Measurements from ENCODE around the gene ATPAF2.

The ATPAF2 gene

DNA sequence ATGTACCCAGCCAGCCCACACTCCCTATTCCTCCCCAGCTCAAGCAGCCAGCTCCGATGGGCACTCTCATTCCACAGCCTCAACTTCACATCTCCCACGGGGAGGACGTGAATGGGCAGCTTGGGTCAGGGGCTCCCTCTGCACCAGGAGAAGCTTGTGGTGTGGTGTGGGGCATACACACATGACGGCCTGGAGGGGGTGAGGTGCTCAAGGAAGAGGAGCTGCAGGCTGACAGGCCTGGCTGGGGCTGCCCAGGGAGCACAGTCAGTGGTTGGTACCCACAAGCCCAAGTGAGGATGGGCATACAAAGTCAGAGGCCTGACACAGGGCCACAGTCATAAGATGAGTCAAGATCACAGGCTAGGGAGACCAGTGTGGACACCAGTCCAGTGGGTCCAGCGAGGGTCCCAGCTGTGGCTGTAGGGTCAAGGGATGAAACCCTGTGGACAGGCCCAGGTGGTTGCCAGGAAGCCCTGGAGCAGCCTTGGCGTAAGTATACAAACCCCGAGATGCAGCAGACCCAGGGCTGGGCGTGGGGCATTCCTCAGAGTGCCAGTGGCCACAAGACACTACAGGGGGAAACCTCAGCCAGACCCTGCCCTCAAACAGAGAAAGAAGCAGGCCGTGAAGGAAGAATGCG lies 61.9 kb downstream of the ATPAF2 start:
- H3K9me3 ChIP-seq (ENCODE audit: insufficient read depth, low read length): no peaks in the 10 kb centered on the region

DNA sequence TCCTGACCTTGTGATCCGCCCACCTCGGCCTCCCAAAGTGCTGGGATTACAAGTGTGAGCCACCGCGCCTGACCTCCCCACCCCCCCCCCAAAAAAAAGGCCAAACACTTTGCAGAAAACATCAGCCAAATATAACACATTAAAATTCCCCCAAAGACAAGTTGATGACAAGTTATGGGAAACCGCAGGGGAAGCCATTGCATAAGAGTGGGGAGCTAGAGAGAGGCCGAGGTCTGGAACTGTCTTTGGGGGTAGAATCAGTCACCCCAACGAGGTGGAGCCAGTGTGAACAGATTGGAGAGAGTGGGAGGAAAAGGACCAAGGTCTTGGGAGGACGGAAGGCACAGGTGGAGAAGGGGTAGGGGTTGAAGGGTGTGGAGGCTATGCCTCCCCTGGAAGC lies 63.5 kb downstream of the ATPAF2 start:
- Histone ChIP-seq H3K9me3 (ENCODE audit: insufficient read depth, low read length) (no peaks in the 10 kb centered on the region), H3F3A (ENCODE audit: insufficient read depth) (no peaks in the 10 kb centered on the region), H4K20me1 (ENCODE audit: low read depth, low read length) (no peaks in the 10 kb centered on the region; the same call in 1 of the 2 replicates), H3K27ac (ENCODE audit: low read depth, low read length) (no peak overlapping the region), H3K4me3 (ENCODE audit: insufficient read depth, low read length, poor library complexity, severe bottlenecking) (no peak overlapping the region), H3K9ac (ENCODE audit: low read length) (no peak overlapping the region), H3K9me2 (replicated peaks; ENCODE audit: insufficient read depth, low read length) (no peaks in the 10 kb centered on the region), H3K27me3 (ENCODE audit: low read length) (no peaks in the 10 kb centered on the region), H3K36me3 (ENCODE audit: low read length) (no peaks in the 10 kb centered on the region), H3K4me2 (ENCODE audit: low read depth, low read length, poor library complexity, severe bottlenecking) (no peak overlapping the region), H3K79me2 (ENCODE audit: insufficient read depth, low read length) (no peaks in the 10 kb centered on the region), H2AFZ (ENCODE audit: low read depth, low read length, severe bottlenecking) (no peak overlapping the region)
- TF ChIP-seq, protein P1, sequence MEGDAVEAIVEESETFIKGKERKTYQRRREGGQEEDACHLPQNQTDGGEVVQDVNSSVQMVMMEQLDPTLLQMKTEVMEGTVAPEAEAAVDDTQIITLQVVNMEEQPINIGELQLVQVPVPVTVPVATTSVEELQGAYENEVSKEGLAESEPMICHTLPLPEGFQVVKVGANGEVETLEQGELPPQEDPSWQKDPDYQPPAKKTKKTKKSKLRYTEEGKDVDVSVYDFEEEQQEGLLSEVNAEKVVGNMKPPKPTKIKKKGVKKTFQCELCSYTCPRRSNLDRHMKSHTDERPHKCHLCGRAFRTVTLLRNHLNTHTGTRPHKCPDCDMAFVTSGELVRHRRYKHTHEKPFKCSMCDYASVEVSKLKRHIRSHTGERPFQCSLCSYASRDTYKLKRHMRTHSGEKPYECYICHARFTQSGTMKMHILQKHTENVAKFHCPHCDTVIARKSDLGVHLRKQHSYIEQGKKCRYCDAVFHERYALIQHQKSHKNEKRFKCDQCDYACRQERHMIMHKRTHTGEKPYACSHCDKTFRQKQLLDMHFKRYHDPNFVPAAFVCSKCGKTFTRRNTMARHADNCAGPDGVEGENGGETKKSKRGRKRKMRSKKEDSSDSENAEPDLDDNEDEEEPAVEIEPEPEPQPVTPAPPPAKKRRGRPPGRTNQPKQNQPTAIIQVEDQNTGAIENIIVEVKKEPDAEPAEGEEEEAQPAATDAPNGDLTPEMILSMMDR (IDR thresholded peaks at IDR 0.05; ENCODE audit: insufficient read depth, low read length, poor library complexity, severe bottlenecking): no peak
- no peak for TF ChIP-seq EZH2phosphoT487 (conservative IDR thresholded peaks at IDR 0.05; ENCODE audit: low read length)

More for the DNA sequence above, 61.9 kb downstream of the ATPAF2 start:
- no peaks in the 10 kb centered on the region for H3K27me3 ChIP-seq (ENCODE audit: low read length)
- H3K36me3 ChIP-seq (ENCODE audit: low read length): no peaks in the 10 kb centered on the region
- no peaks in the 10 kb centered on the region for H3K79me2 ChIP-seq (ENCODE audit: insufficient read depth, low read length)
- no peak overlapping the region for H3K27ac ChIP-seq (ENCODE audit: low read depth, low read length)
- TF ChIP-seq, protein P1 (IDR thresholded peaks at IDR 0.05; ENCODE audit: insufficient read depth, low read length, poor library complexity, severe bottlenecking): no peak
- no peak overlapping the region for H3K9ac ChIP-seq (ENCODE audit: low read length)
- H2AFZ ChIP-seq (ENCODE audit: low read depth, low read length, severe bottlenecking): no peak overlapping the region
- no peaks in the 10 kb centered on the region for H4K20me1 ChIP-seq (ENCODE audit: low read depth, low read length)
- no peak overlapping the region for H3K4me3 ChIP-seq (ENCODE audit: insufficient read depth, low read length, poor library complexity, severe bottlenecking)
- no peaks in the 10 kb centered on the region for H3F3A ChIP-seq (ENCODE audit: insufficient read depth)
- H3K9me2 ChIP-seq (replicated peaks; ENCODE audit: insufficient read depth, low read length): no peaks in the 10 kb centered on the region
- no peak overlapping the region for H3K4me2 ChIP-seq (ENCODE audit: low read depth, low read length, poor library complexity, severe bottlenecking)

DNA sequence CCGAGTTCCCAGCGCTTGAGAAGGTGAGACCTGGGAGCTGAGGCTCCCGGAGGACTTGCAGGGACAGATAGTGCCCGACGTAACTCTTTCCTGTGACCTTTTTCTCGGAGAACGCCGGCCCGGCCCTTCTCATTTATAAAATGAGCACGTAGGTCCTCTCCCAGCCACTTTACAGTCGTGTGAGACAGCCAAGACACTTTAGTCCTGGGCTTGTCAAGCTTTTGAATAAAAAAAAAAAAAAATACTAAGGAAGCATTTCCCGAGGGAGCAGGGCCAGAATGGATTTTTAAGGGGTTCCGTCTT lies 66.1 kb downstream of the ATPAF2 start:
- no peaks in the 10 kb centered on the region for H3K36me3 ChIP-seq (ENCODE audit: low read length)
- no peaks in the 10 kb centered on the region for H3K27me3 ChIP-seq (ENCODE audit: low read length)
- no peaks in the 10 kb centered on the region for H3K79me2 ChIP-seq (ENCODE audit: insufficient read depth, low read length)
- TF ChIP-seq, protein P1 (IDR thresholded peaks at IDR 0.05; ENCODE audit: insufficient read depth, low read length, poor library complexity, severe bottlenecking): no peak
- no peak for TF ChIP-seq EZH2phosphoT487 (conservative IDR thresholded peaks at IDR 0.05; ENCODE audit: low read length)
- H4K20me1 ChIP-seq (ENCODE audit: low read depth, low read length): no peaks in the 10 kb centered on the region; the same call in 1 of the 2 replicates
- H3F3A ChIP-seq (ENCODE audit: insufficient read depth): no peaks in the 10 kb centered on the region
- H3K9me3 ChIP-seq (ENCODE audit: insufficient read depth, low read length): no peaks in the 10 kb centered on the region
- H3K4me2 ChIP-seq (ENCODE audit: low read depth, low read length, poor library complexity, severe bottlenecking): peak overlapping the region; percentile 72
- peak overlapping the region; percentile 57 for H3K4me3 ChIP-seq (ENCODE audit: insufficient read depth, low read length, poor library complexity, severe bottlenecking)
- H3K9me2 ChIP-seq (replicated peaks; ENCODE audit: insufficient read depth, low read length): no peaks in the 10 kb centered on the region
- no peak overlapping the region for H3K27ac ChIP-seq (ENCODE audit: low read depth, low read length)
- peak overlapping the region; percentile 16; the same call in 1 of the 2 replicates for H3K9ac ChIP-seq (ENCODE audit: low read length)
- peak overlapping the region; percentile 66 for H2AFZ ChIP-seq (ENCODE audit: low read depth, low read length, severe bottlenecking)
